GM18526 (cell line): ENCODE measurements around the gene KIF5A.

Experiments
- POLR2A ChIP-seq: IDR thresholded peaks from 3 replicates; pipeline ENCODE4 v1.6.1; 2011; ENCODE audit not compliant: insufficient read length; ENCODE audit errors: extremely low read depth

The KIF5A gene

GRCh38 chr12:57529831-57530230 lies 20.0 kb upstream of the KIF5A start:
- no peak for TF ChIP-seq POLR2A

- TF ChIP-seq POLR2A: no peak
Observed at GRCh38 chr12:57530396-57531142, 19.3 kb upstream of the KIF5A start.

- TF ChIP-seq POLR2A: no peak
Observed at GRCh38 chr12:57531836-57532235, 18.0 kb upstream of the KIF5A start.

GRCh38 chr12:57533108-57533507 lies 16.7 kb upstream of the KIF5A start:
- TF ChIP-seq POLR2A: no peak

GRCh38 chr12:57534250-57534649 lies 15.6 kb upstream of the KIF5A start:
- TF ChIP-seq POLR2A: no peak

GRCh38 chr12:57534991-57535543 lies 14.8 kb upstream of the KIF5A start:
- TF ChIP-seq POLR2A: no peak

GRCh38 chr12:57535764-57536596 lies 13.9 kb upstream of the KIF5A start:
- TF ChIP-seq POLR2A: no peak

GRCh38 chr12:57536597-57536942 lies 13.3 kb upstream of the KIF5A start:
- no peak for TF ChIP-seq POLR2A

- TF ChIP-seq POLR2A: no peak
Observed at GRCh38 chr12:57539134-57539768, 10.6 kb upstream of the KIF5A start.

GRCh38 chr12:57541001-57541400 lies 8.8 kb upstream of the KIF5A start:
- TF ChIP-seq POLR2A: no peak

GRCh38 chr12:57541717-57542116 lies 8.1 kb upstream of the KIF5A start:
- TF ChIP-seq POLR2A: no peak

GRCh38 chr12:57543581-57543980 lies 6.3 kb upstream of the KIF5A start:
- no peak for TF ChIP-seq POLR2A

GRCh38 chr12:57545809-57546437 lies 3.9 kb upstream of the KIF5A start:
- TF ChIP-seq POLR2A: no peak

- TF ChIP-seq POLR2A: peak; percentile 48
Observed at GRCh38 chr12:57546438-57547287, 3.2 kb upstream of the KIF5A start, which contains the start of gene DCTN2. TSS of gene DCTN2 (minus strand) at chr12:57547192. CDS start at chr12:57547063, 129 bp downstream.
